Fibroblast of the conjunctiva (primary cell): ENCODE results near the gene MED29.
A peak's percentile ranks its signal among the peaks of the same experiment; 100 is the strongest.

Source experiments
- DNase-seq: peaks from one replicate; pipeline ENCODE4 v3.0.0-alpha.2; 2010; ENCODE audit warnings: low read depth

Gene MED29

GRCh38 chr19:39398297-39398864 lies 7.2 kb downstream of the MED29 start:
- DNase-seq = peak; percentile 84

GRCh38 chr19:39399668-39400050 lies 8.5 kb downstream of the MED29 start:
- no peak for DNase-seq

- no peak for DNase-seq
Observed at GRCh38 chr19:39400061-39400460, 8.9 kb downstream of the MED29 start.

- DNase-seq = no peak
Observed at GRCh38 chr19:39401070-39401548, 9.9 kb downstream of the MED29 start.

GRCh38 chr19:39401549-39402345 lies 10.6 kb downstream of the MED29 start:
- no peak for DNase-seq

- DNase-seq = peak; percentile 82
Observed at GRCh38 chr19:39402346-39403300, 11.4 kb downstream of the MED29 start.

GRCh38 chr19:39403331-39404312 lies 12.4 kb downstream of the MED29 start:
- peak; percentile 99 for DNase-seq

- DNase-seq = no peak
Observed at GRCh38 chr19:39405261-39405957, 14.2 kb downstream of the MED29 start.

- DNase-seq = no peak
Observed at GRCh38 chr19:39405958-39406655, 14.9 kb downstream of the MED29 start.

- peak; percentile 84 for DNase-seq
Observed at GRCh38 chr19:39406656-39407409, 15.7 kb downstream of the MED29 start, which contains the start of gene ZFP36. Gene ZFP36 (plus strand): TSS chr19:39406847. CDS start chr19:39406905, 58 bp downstream.

GRCh38 chr19:39407410-39407659 lies 16.2 kb downstream of the MED29 start:
- no peak for DNase-seq

GRCh38 chr19:39407660-39408391 lies 16.6 kb downstream of the MED29 start:
- no peak for DNase-seq

- no peak for DNase-seq
Observed at GRCh38 chr19:39408392-39409207, 17.4 kb downstream of the MED29 start.

GRCh38 chr19:39409208-39410016 lies 18.2 kb downstream of the MED29 start:
- DNase-seq = no peak

GRCh38 chr19:39410017-39410830 lies 19.0 kb downstream of the MED29 start:
- no peak for DNase-seq

- DNase-seq = no peak
Observed at GRCh38 chr19:39410831-39411080, 19.6 kb downstream of the MED29 start.
